Cardiac septum (tissue), 1 donor: ENCODE data around the gene OXER1. TPM values are rescaled to one million over a fixed set of nuclear protein-coding genes. Genes with fewer than 3 reads are reported as not detected.

Source experiments
- DNase-seq: peaks from one replicate; pipeline ENCODE4 v3.0.0-alpha.2; 2020; ENCODE audit warnings: low spot score
- intact Hi-C: fragments of 100-400 bp; cut with DNase I; formaldehyde crosslinking; loops from one replicate; pipeline ENCODE4 v1.14.0; 2022
- total RNA-seq: library from RNA; stranded (reverse); fragmentation: NEBNext Ultra II Directional; extraction: Animal tissue kit (Norgen Biotek cat#: 25700); gene quantifications from one replicate; pipeline ENCODE4 v1.2.1, GENCODE V29; 2021
- donor health status: DM: no; HTN: no; CAD: no.

Gene OXER1
- total RNA-seq, 1 donor from 2014 or later: 0.94 TPM

GRCh38 chr2:42722320-42723190, 41.4 kb downstream of the OXER1 start:
- DNase-seq: no peak

GRCh38 chr2:42721898-42722297, 42.0 kb downstream of the OXER1 start:
- no peak for DNase-seq
- intact Hi-C loops: no loop called here

More at GRCh38 chr2:42722320-42723190, 41.4 kb downstream of the OXER1 start:
- intact Hi-C loops: no loop called here

GRCh38 chr2:42714686-42715085, 49.2 kb downstream of the OXER1 start:
- intact Hi-C loops: no loop called here

GRCh38 chr2:42713920-42714319, 50.0 kb downstream of the OXER1 start:
- intact Hi-C loops: no loop called here
- DNase-seq: no peak

More at GRCh38 chr2:42714686-42715085, 49.2 kb downstream of the OXER1 start:
- DNase-seq: no peak

- no peak for DNase-seq
- intact Hi-C loops: no loop called here
Observed at GRCh38 chr2:42712934-42713333, 51.0 kb downstream of the OXER1 start.

Other genes with a start within 250 kb of the OXER1 start
- 21.4 TPM for gene MTA3, start 195.5 kb downstream of the OXER1 start, total RNA-seq
- 2.5 TPM for gene HAAO, start 28.4 kb upstream of the OXER1 start, total RNA-seq